SK-N-SH (cell line): Measurements from ENCODE around the gene CCDC192. TPM values are rescaled to one million over a fixed set of nuclear protein-coding genes. Genes with fewer than 3 reads are reported as not detected.

ENCODE experiments used
- CTCF ChIA-PET: fragments of 300-600, 350-600 bp; formaldehyde crosslinking; extraction: SDS; loops from one replicate; lab custom pipeline; 2021; lab: Yijun Ruan, JAX
- POLR2A ChIA-PET: fragments of 350-600 bp; sonication (Branson Sonifier 250); formaldehyde crosslinking; extraction: SDS; loops from one replicate; lab custom pipeline; 2020; ENCODE audit warnings: antibody characterized with exemption, inconsistent platforms; lab: Yijun Ruan, JAX
- DNase-seq: peaks from one replicate; pipeline ENCODE4 v3.0.0; 2012
- H2AFZ ChIP-seq: fragments of 200-600 bp; sonication (generic); 2 replicates; pipeline ENCODE4 v1.8.1; 2016; ENCODE audit warnings: antibody characterized with exemption, mild to moderate bottlenecking, low read depth
- H3F3A ChIP-seq: fragments of 200-600 bp; sonication (generic); replicated peaks from 2 replicates; pipeline ENCODE3; 2016; ENCODE audit warnings: antibody characterized with exemption, mild to moderate bottlenecking; ENCODE audit not compliant: insufficient read depth
- H3K27ac ChIP-seq, 2 experiments: fragments of 200-500 bp in 1 of 2; fragments of 200-600 bp in 1 of 2; sonication (Bioruptor generic) in 1 of 2; sonication (generic), shearing (Covaris generic) in 1 of 2; 2 replicates each; pipeline versions ENCODE4 v1.5.1 to v1.6.1; 2014 to 2016; ENCODE audit warnings: low read depth in 2 of 2, inconsistent platforms in 1 of 2, low read length in 1 of 2, mild to moderate bottlenecking in 1 of 2, mixed read lengths in 1 of 2
- H3K27me3 ChIP-seq: fragments of 200-600 bp; sonication (generic), shearing (Covaris generic); 2 replicates; pipeline ENCODE4 v1.6.1; 2016; ENCODE audit warnings: mixed run types; ENCODE audit not compliant: insufficient read depth
- H3K36me3 ChIP-seq, 2 experiments: fragments of 200-500 bp in 1 of 2; fragments of 200-600 bp in 1 of 2; sonication (Bioruptor generic) in 1 of 2; sonication (generic) in 1 of 2; replicated peaks in 1 of 2; 2 replicates each; pipeline versions ENCODE3 to v1.5.1; 2014 to 2016; ENCODE audit warnings: low read length in 1 of 2, mild to moderate bottlenecking in 1 of 2; ENCODE audit not compliant: insufficient read depth in 2 of 2, control insufficient read depth in 1 of 2
- H3K4me1 ChIP-seq, 2 experiments: fragments of 200-500 bp in 1 of 2; fragments of 200-600 bp in 1 of 2; sonication (Bioruptor generic) in 1 of 2; sonication (generic), shearing (Covaris generic) in 1 of 2; 2 replicates each; pipeline versions ENCODE4 v1.5.1 to v1.6.1; 2014 to 2016; ENCODE audit warnings: low read depth in 1 of 2, low read length in 1 of 2, mixed run types in 1 of 2; ENCODE audit not compliant: insufficient read depth in 2 of 2, control insufficient read depth in 1 of 2
- H3K4me2 ChIP-seq: fragments of 200-600 bp; sonication (generic), shearing (Covaris generic); 2 replicates; pipeline ENCODE4 v1.6.1; 2017; ENCODE audit warnings: mixed run types
- H3K4me3 ChIP-seq, 2 experiments: fragments of 200-500 bp in 1 of 2; fragments of 200-600 bp in 1 of 2; sonication (Bioruptor generic) in 1 of 2; sonication (generic), shearing (Covaris generic) in 1 of 2; 2 replicates each; pipeline versions ENCODE4 v1.5.1 to v1.8.1; 2014 to 2016; ENCODE audit warnings: low read depth in 2 of 2, inconsistent platforms in 1 of 2, low read length in 1 of 2, mild to moderate bottlenecking in 1 of 2, mixed read lengths in 1 of 2, moderate library complexity in 1 of 2
- H3K79me2 ChIP-seq: fragments of 200-600 bp; sonication (generic); 2 replicates; pipeline ENCODE4 v1.8.1; 2017; ENCODE audit warnings: mild to moderate bottlenecking; ENCODE audit not compliant: insufficient read depth
- H3K9ac ChIP-seq: fragments of 200-600 bp; sonication (generic); 2 replicates; pipeline ENCODE4 v1.6.1; 2017; ENCODE audit warnings: mixed run types
- H3K9me2 ChIP-seq: fragments of 200-600 bp; sonication (generic); 2 replicates; pipeline ENCODE4 v1.6.1; 2017; ENCODE audit warnings: mixed run types
- H3K9me3 ChIP-seq: fragments of 200-600 bp; sonication (generic); 2 replicates; pipeline ENCODE4 v1.6.1; 2017; ENCODE audit warnings: mixed run types, mild to moderate bottlenecking, moderate library complexity
- H4K20me1 ChIP-seq: fragments of 200-600 bp; sonication (generic); 2 replicates; pipeline ENCODE4 v1.6.1; 2017; ENCODE audit warnings: mild to moderate bottlenecking, mixed run types; ENCODE audit not compliant: insufficient read depth
- CHD2 ChIP-seq: fragments of 150-350 bp; IDR thresholded peaks from 2 replicates; pipeline ENCODE4 v1.6.1; 2018; ENCODE audit warnings: low read length; ENCODE audit not compliant: partially characterized antibody
- ELF1 ChIP-seq: IDR thresholded peaks from 2 replicates; pipeline ENCODE4 v1.4.0; 2012
- FOSL2 ChIP-seq: IDR thresholded peaks from 2 replicates; pipeline ENCODE4 v1.4.0; 2012; ENCODE audit warnings: low read depth, mild to moderate bottlenecking, moderate library complexity, borderline replicate concordance
- FOXM1 ChIP-seq: IDR thresholded peaks from 2 replicates; pipeline ENCODE4 v1.4.0; 2012; ENCODE audit warnings: low read depth, mild to moderate bottlenecking
- RCOR1 ChIP-seq: fragments of 150-350 bp; IDR thresholded peaks from 2 replicates; pipeline ENCODE4 v1.6.1; 2017; ENCODE audit warnings: antibody characterized with exemption, low read length
- RFX5 ChIP-seq: IDR thresholded peaks from 2 replicates; pipeline ENCODE4 v1.6.1; 2012; ENCODE audit warnings: mild to moderate bottlenecking, improper control_type of control experiment, low read length
- RXRA ChIP-seq: IDR thresholded peaks from 2 replicates; pipeline ENCODE4 v1.4.0; 2012; ENCODE audit warnings: low read depth, mild to moderate bottlenecking, borderline replicate concordance
- WGBS: methylation state at CpG from one replicate; pipeline ENCODE4 v1.1.6; 2017; ENCODE audit warnings: low lambda C conversion rate; 5-methylcytosine and 5-hydroxymethylcytosine counted together
- polyA plus RNA-seq, 3 experiments: library from polyadenylated mRNA; depleted of rRNA; stranded (reverse); fragments of >200 nt; gene quantifications; 2 replicates each; pipeline ENCODE4 v1.2.3, GENCODE V29; 2012
- TF ChIP-seq, protein P1 (sequence below): IDR thresholded peaks from 2 replicates; pipeline ENCODE4 v1.4.0; 2012; ENCODE audit warnings: low read depth
- TF ChIP-seq, protein P2 (sequence below): IDR thresholded peaks from 2 replicates; pipeline ENCODE4; 2012
- TF ChIP-seq, protein P3 (sequence below): fragments of 200-600 bp; sonication (generic); IDR thresholded peaks from 2 replicates; pipeline ENCODE4 v1.6.1; 2017; ENCODE audit warnings: antibody characterized with exemption, mild to moderate bottlenecking, moderate library complexity

CCDC192 gene
- polyA plus RNA-seq, 1 of the 3 experiments (the other 2 are of a cell fraction), result not detected

DNA sequence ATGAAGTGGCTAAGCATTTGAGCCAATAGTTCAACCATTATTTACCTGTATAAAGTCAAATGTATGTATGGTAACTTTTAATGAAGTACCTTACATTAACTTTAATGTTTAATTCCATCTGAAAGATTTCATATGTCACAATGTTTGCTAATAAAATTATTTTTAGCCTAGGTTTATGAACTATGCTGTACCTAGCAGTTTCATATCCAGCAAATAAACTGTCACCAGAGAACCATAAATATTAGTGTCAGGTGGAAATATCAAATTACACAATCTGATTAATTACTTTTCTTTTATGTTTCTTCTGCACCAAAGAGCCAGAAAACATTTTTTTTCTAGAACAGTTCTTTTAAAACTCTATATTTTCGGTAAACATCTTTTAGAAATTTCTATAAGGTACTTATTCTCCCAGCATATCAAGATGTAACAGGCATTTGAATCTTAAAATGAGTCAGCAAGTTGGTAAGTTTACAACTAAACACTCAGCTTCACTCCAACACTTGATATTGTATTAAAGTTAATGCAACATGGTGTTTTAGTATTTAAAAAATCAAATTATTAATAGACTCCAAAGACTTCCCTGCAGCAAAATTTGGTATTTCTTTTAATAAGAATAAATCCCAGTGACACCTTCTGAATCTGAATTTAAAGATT is 8.5 kb upstream of the CCDC192 start:
- WGBS, result 3% methylated on average over 1 of the region's 1 CpG
- Histone ChIP-seq H3K27ac (no peak overlapping the region), H3F3A (peaks cover 10% of the 10 kb centered on the region), H3K4me1 (no peaks in the 10 kb centered on the region), H3K9me2 (no peaks in the 10 kb centered on the region), H3K9me3 (no peaks in the 10 kb centered on the region), H3K27me3 (no peaks in the 10 kb centered on the region; the same call in 1 of the 2 replicates), H3K4me3 (no peak overlapping the region), H4K20me1 (no peaks in the 10 kb centered on the region), H3K79me2 (no peaks in the 10 kb centered on the region), H3K9ac (no peak overlapping the region), H3K4me2 (no peak overlapping the region), H3K36me3 (no peaks in the 10 kb centered on the region), H2AFZ (no peak overlapping the region)
- TF ChIP-seq, protein P1, sequence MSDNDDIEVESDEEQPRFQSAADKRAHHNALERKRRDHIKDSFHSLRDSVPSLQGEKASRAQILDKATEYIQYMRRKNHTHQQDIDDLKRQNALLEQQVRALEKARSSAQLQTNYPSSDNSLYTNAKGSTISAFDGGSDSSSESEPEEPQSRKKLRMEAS, result no peak
- TF ChIP-seq, protein P2, sequence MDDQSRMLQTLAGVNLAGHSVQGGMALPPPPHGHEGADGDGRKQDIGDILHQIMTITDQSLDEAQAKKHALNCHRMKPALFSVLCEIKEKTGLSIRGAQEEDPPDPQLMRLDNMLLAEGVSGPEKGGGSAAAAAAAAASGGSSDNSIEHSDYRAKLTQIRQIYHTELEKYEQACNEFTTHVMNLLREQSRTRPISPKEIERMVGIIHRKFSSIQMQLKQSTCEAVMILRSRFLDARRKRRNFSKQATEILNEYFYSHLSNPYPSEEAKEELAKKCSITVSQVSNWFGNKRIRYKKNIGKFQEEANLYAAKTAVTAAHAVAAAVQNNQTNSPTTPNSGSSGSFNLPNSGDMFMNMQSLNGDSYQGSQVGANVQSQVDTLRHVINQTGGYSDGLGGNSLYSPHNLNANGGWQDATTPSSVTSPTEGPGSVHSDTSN, result no peak
- TF ChIP-seq, protein P3, sequence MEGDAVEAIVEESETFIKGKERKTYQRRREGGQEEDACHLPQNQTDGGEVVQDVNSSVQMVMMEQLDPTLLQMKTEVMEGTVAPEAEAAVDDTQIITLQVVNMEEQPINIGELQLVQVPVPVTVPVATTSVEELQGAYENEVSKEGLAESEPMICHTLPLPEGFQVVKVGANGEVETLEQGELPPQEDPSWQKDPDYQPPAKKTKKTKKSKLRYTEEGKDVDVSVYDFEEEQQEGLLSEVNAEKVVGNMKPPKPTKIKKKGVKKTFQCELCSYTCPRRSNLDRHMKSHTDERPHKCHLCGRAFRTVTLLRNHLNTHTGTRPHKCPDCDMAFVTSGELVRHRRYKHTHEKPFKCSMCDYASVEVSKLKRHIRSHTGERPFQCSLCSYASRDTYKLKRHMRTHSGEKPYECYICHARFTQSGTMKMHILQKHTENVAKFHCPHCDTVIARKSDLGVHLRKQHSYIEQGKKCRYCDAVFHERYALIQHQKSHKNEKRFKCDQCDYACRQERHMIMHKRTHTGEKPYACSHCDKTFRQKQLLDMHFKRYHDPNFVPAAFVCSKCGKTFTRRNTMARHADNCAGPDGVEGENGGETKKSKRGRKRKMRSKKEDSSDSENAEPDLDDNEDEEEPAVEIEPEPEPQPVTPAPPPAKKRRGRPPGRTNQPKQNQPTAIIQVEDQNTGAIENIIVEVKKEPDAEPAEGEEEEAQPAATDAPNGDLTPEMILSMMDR, result no peak
- TF ChIP-seq FOXM1 (no peak), RCOR1 (no peak)
- no peak for DNase-seq
- CTCF ChIA-PET, result no interaction called here
- POLR2A ChIA-PET, result no interaction called here

DNA sequence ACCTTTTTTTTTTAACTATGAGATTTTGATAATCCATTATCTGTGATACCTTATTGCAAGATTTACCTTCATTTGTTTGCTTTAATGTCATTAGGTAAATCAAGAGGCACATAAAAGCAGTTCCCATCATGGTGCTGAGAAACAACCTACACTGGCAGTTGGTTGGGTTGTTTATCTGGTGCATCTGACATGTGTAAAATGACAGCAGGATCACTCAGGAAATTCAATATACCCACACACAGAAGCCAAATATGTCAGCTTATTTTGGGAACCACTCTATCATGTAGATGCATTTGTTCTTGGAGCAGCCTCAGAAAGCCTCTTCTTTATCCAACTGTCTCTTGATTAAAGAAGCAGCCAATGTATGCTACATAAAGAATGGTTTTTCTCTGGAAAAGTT is 7.8 kb upstream of the CCDC192 start:
- Histone ChIP-seq H2AFZ (no peak overlapping the region), H3K79me2 (no peaks in the 10 kb centered on the region), H3K9me2 (no peaks in the 10 kb centered on the region), H3K36me3 (no peaks in the 10 kb centered on the region), H3K4me1 (no peaks in the 10 kb centered on the region), H3K9ac (no peak overlapping the region), H3F3A (peaks cover 10% of the 10 kb centered on the region), H4K20me1 (no peaks in the 10 kb centered on the region), H3K27ac (no peak overlapping the region), H3K4me3 (no peak overlapping the region), H3K27me3 (no peaks in the 10 kb centered on the region; the same call in 1 of the 2 replicates)
- ChIA-PET POLR2A (no interaction called here), CTCF (no interaction called here)
- no peak for DNase-seq
- TF ChIP-seq CHD2, result no peak
- no peak for TF ChIP-seq FOSL2
- no peak for TF ChIP-seq ELF1
- TF ChIP-seq RXRA, result no peak
- no peak for TF ChIP-seq RFX5
- TF ChIP-seq, all 33 proteins: peak for 0
- Histone ChIP-seq H3K9me3 (no peaks in the 10 kb centered on the region), H3K4me2 (no peak overlapping the region)
